ENCODE measurements around the gene ACSS1. TPM values are rescaled to one million over a fixed set of nuclear protein-coding genes. Genes with fewer than 3 reads are reported as not detected.
"Not testable (repeated sequence)": the region's sequence is repeated elsewhere in the genome, so short reads cannot be mapped to it uniquely, and the experiment has no call there.

The ACSS1 gene
- total RNA-seq, 1 donor from 2014 or later, result 13.9 TPM

DNA sequence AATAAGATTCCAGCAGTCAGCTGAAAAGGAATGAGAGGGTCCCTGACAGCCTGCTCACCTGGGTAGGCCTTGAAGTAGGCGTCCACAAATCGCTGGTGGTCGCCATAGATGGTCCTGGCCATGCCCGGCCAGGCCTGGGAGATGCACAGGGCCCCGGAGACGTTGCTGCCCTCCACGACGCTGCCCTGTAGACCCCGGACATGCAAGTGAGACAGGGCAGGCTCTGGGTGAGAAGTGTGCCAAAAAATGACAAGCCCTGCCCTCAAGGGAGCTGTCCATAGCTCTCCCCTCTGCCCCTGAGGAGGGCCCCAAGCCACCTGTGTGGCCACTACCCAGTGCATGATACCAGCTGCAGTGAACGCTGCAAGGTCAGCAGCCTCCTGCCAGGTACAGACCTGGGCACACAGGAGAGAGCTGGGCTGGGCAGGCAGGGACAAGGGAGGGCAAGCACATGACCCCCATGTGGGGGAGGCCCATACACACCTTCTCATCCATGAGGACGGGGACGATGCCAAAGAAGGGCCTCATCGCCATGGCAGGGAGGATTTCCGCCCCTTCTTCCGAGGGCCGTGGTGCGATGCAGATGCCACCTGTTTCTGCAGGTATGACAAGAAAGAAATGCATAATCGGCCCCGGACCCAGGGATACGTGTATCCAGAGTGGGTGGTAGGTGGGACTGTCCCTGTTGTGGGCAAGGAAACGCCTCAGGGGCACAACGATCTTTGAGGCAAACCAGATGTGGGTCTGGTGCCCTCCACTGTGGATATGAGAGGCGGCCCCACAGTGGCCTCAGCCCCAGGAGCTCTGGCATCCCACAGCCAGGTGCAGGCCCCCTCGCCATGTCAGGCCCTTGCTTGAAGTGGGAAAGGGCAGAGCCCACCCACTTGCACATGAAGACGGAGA is 44.2 kb downstream of the ACSS1 start:
- no peak for DNase-seq (ENCODE audit: low read depth in 2 of 2)

DNA sequence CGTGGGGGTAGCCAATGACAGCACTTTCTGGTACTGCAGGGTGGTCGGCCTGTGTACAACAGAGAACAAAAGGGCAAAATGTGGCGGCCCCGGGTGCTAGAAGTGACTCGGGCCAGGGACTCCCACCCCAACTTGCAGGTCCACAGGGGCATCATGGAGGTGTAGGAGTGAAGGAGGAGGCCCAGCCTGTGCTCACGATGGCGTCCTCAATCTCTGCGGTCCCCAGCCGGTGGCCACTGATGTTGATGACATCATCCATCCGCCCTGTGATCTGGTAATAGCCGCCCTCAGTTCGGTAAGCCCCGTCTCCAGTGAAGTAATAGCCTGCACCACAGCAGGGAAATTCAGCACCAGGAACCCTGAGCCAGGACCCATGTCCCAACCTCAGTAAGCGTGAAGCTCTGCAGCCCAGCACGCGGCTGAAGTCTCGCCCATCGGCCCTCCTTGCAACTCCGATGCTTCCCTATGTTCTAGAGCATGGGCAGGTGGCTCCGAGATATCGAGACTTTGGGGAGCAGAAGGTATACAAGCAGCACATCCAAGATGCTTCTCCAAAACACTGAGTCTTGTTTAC is 45.2 kb downstream of the ACSS1 start:
- no peak for DNase-seq (ENCODE audit: low read depth in 2 of 2)

DNA sequence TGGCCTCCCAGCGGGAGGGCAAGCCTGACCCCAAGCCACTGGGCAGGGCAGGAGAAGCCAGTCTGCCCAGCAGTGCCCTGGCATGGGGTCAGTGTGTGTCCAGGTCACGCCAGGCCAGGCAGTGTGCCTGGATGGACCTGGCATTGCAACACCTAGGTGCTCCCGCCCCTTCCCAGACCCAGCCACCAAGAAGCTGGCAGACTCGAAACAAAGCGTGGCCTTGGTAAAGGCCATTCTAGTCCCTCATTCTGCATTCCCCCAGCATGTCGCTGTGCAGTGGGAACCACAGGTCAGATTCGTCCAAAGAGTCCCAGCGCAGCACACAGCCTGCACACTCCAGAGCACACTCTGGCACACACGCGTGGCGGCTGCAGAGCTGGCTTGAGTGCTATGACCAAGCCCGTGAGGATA is 46.1 kb downstream of the ACSS1 start:
- DNase-seq (ENCODE audit: low read depth in 2 of 2), result no peak

DNA sequence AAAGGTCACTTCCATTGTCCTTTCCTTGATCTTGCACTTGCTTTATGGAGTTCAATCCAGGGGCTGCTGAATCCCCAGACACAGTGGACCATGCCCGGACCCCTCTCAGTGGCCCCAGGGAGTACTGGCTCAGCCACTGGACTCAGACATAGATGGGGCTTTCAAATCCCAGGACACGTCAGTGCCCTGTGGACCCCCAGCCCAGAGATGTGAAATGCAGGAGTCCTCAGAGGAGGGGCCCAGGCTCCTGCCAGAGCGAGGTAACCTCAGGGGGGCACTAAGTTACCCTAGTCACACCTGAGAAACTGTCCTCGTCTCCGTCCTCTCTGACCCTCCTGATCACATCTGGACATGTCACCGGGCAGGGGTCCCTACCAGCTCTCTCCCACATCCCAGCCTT is 46.7 kb downstream of the ACSS1 start:
- no peak for DNase-seq (ENCODE audit: low read depth in 2 of 2)

DNA sequence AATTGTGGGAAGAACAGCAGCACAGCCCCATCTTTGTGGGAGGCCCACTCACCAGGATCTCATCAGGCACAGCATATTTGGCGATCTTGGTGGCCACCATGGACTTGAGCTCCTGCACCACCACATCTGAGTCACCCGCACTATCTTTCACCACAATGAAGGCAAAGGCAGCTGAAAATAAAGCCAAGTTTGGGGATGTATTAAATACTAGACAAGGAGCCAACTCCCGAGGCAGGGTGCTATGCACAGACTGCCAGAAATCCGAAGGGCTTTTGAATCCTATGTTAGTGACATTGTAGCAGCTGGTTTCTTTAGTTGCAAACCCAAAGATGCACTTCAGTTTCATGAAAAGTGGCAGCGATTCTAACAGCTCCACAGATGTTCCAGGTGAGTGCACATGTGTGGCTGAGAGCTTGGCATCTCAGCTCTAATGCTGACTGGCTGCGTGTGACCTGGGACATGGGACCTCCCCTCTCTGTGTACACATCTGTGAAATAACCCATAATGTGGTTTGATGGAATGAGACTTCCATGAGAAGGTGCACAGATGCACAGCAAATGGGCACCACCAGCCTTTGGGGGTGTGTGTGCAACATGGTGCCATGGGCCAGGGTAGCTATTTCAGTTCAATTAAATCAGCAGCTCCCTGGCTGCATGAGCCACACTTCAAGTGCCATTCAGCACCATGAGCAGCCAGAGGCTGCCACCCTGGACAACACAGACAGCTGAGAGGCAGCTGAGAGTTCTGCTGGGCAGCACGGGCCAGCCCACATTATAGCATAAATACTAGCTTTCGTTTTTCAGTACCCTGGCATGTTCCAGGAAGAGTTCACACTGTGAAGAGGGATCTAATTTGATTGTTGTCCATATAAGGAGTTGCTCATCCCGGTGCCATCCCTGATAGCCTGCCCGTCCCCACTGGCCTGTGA is 48.5 kb downstream of the ACSS1 start:
- no peak for DNase-seq (ENCODE audit: low read depth in 2 of 2)

DNA sequence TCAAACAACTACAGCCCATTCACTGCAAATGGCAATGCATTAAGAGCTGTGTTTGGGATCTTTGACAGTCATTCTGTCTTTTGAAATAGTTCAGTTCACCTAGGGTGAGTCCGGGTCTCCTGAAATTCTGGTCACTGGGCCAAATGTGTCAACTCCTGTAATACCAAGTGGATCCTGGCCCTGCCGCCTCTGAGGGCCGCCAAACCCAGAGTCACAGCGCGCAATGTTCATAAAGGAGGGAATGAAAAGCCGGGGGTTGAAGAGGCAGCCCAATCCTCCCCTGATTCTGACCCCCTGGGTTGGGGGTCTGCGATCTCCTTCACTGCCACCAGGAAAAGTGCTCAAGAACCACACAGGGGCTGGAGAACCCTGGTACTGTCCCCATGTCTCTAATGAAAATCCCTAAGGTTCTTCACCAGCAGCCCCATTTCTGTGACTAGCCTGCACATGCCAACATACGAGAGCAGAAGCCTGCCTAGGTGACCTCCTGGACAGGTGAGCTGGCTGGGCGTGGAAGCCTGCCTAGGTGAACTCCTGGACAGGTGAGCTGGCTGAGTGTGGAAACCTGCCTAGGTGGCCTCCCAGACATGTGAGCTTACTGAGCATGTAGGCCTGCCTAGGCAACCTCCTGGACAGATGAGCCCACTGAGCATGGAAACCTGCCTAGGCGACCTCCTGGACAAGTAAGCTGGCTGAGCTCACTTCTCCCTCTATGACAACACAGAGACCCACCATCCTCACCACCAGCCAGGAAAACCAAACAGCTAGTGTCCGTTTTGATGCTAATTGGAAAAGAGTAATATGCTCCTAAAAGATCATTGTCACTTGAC is 49.3 kb downstream of the ACSS1 start:
- no peak for DNase-seq (ENCODE audit: low read depth in 2 of 2)

DNA sequence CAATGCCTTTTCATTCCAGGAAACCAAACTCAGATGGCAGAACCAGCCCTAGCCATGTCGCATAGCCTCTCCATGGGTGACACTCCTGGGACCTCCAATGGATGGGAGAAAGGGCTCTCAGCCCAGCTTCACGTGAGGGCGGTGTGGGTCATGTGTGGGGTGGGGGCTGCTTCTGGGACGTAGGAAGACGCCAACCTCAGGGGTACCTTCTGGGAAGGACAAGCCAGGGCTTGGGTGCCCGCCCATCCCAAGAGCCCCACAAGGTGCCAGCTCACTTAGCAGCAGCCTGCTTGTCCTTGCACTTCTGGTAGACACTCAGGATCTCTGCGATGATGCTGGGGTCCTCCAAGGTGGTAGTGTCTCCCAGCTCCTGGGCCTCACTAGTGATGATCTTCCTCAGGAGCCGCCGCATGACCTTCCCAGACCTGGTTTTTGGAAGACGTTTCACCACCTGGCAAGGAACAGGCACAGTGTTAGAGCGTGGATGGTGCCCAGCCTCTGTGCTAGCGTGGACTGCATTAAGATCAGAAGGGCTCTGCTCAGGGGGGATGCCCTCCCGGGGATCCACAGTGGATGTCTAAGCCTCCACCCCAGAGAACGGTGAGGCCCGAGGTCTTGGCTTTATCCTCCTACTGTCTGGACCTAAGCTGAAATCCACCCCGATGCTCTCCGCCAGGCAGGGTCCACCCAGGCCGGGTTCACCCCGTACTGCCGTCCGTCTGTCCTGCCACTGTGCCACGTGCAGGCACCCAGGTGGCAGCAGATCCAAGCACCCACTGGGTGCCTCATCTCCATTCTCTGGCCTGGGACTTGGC is 50.2 kb downstream of the ACSS1 start:
- no peak for DNase-seq (ENCODE audit: low read depth in 2 of 2)

DNA sequence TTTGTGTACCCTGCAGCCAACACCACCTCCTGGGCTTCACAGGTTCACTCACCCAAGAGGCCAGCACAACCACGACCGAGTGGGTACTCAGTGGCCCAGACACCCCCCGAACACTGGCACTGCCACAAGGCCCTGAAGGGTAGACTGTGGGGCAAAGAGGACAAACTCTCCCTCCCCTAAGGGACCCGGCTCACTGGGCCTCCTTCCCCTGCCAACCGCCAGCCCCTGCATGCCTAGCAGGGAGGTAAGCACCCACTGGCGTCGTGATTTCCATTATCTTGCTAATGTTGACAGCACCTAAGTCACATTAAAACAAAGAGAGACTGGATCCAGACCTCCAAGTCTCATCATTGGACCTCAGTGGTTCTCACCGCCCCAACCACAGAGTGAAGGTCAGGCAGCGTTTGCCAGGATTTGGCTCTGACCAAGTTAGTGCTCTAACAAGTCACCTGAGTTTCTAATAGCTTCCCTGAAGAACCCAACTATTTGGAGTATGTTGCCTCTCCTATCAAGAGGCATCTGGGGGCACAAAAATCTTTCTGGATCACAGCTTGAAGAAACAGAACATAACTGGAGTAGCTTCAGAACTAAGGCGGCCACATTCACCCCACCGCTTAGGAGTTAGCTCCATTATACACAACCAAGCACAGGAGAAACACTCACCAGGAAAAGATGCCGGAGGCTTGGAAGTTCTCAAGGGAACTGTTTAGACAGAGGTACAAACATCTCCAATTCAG is 51.3 kb downstream of the ACSS1 start:
- DNase-seq (ENCODE audit: low read depth in 2 of 2), result no peak

DNA sequence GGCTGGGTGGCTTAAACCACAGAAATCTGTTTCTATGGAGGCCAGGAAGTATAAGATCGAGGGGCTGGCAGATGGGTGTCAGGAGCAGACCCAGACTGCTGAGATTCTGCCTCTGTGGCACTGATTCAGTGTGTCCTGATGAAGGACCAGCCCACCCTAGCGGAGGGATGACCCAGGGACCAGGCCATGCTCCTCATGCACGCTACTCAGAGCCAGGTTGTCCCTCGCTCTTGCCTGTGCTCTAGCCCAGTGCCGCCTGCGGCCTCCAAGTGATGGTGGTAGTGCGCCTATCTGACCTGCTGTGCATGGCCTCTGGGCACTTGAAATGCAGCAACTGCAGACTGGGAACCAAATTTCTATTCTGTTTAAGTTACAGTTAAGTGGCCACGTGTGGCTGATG is 52.3 kb downstream of the ACSS1 start:
- DNase-seq (ENCODE audit: low read depth in 2 of 2), result no peak

DNA sequence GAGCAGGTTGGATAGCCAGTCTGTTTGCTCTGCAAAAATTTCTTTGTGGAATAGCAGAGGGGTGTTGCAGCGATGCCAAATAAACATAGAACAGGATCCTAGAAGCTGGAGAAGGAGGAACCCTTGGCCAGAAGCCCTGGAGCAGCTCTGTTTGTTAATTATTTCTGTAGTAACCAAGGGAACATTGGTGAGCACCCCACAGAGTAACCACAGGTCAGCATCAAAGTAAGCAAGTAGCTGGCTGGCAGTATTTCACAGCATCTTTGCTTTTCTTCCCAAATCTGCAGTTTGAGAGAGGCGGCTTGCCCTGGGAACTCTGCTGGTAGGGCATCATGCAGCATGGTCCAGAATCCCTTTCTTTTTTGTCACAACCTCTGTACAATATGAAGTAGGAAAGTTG is 52.7 kb downstream of the ACSS1 start:
- DNase-seq (ENCODE audit: low read depth in 2 of 2), result no peak

DNA sequence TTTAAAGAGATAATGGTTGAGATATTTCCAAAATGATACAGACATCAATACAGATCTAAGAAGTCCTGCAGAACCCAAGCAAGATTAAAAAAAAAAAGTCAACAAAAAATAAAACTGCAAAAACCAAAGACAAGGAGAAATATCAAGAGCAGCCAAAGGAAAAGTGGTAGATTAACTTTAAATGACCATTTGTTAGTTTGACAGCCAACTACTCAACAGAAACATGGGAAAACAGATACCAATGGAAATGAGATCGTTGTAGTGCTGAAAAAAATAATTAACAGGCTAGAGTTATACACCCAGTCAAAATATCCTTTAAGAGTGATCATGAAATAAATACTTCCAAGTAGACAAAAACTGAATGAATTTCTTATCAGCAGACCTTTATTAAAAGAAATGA is 54.9 kb downstream of the ACSS1 start:
- no peak for DNase-seq (ENCODE audit: low read depth in 2 of 2)

DNA sequence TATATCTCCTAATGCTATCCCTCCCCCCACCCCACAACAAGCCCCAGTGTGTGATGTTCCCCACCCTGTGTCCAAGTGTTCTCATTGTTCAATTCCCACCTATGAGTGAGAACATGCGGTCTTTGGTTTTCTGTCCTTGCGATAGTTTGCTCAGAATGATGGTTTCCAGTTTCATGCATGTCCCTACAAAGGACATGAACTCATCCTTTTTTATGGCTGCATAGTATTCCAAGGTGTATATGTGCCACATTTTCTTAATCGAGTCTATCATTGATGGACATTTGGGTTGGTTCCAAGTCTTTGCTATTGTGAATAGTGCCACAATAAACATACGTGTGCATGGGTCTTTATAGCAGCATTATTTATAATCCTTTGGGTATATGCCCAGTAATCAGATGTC is 56.6 kb downstream of the ACSS1 start:
- DNase-seq (ENCODE audit: low read depth in 2 of 2), result not testable (repeated sequence)

DNA sequence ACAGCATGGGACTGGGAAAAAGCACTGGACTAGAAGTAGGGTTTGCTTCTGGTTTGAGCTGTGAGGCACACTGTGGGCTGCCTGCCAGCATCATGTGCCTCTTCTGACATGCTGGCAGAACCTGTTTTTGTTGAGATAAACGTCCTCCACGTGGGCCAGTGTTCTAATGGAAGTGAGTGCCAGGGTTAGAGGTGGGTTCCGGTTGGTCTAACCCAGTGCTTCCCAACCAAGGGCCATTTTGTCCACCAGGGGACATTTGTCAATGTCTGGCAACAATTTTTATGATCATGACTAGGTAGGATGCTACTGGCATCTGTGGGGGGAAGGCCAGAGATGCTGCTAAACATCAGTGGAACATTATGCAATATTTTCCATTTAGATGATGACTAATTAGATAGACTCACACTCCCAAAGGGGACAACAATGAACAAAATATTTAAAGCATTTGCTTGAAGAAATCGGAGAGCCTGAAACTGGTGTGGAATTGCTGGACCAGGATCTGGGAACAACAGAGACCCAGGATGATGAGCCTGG is 57.6 kb downstream of the ACSS1 start:
- peak; percentile 6 to 93 for DNase-seq (ENCODE audit: low read depth in 2 of 2)

DNA sequence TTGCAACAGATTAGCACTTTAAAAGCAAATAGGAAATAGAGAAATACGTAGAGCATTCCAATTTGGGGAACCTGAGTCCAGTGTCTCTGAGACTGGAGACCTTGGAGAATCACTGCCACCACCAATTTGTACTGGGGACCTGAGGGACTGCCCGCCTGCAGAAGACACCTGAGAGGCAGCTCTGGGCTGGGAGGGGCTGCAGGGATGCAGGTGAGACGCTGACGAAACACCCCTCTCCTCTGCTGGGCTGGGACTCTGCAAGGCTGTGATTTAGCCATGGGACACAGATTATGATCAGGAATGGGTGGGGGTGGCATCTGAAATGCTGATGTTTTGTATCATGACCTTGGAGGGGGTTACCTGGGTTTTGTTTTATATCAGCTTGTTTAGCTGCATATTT is 58.4 kb downstream of the ACSS1 start:
- no peak for DNase-seq (ENCODE audit: low read depth in 2 of 2)

DNA sequence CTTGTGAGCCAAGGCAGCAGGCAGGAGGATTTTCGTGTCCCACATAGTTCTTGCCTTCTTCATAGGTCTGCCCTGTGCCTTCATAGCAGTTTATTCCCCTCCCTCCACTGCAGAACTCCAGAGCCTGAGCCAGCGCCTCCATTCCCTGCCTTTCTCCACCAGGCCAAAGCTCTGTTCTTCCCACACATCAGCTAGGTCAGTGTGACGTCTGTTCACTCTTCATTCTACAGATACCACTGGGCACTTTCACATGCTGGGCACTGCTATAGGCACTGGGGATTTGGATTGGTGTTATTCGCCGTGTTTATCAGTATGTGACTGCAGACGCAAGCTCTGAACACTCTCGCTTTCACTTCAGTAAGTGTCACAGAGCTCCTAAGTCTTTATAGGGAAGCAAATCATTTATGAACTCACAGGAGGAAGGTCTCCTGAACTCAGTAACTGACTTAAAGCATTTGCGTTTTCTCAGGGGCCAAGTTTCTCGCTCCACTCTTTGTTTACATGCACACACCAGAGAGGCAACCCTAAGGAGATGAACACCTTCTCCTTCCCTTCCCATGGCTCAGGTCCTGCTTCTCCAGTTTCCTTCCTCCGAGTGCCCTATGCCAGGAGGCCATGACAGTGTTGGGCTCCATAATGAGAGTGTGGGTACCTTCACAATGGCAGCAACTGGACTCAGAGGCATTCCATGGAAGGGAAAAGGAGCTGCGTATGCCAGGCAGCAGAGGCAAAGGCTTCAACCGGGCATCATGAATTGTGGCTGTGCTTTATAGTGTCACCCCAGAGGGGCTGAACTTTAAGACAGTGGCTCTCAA is 59.1 kb downstream of the ACSS1 start:
- DNase-seq (ENCODE audit: low read depth in 2 of 2), result no peak

DNA sequence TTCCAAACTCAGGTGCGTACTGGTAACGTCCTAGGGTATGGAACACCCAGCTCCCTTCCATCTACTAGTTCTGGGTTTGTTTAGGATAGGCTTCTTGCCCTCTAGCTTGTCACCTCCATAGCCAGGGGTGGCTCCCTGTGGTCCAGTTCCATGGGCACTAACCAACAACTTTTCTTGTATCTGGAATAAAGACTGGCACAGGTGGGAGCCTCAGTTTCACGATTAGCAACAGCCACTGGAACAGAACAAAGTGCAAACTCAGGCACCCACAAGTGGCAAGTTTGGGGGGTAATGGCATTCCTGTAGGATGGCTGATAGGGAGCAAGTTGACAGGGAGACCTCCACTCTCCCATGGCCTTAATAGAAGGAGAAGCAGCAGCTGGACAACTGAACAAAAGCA is 59.8 kb downstream of the ACSS1 start:
- no peak for DNase-seq (ENCODE audit: low read depth in 2 of 2)

DNA sequence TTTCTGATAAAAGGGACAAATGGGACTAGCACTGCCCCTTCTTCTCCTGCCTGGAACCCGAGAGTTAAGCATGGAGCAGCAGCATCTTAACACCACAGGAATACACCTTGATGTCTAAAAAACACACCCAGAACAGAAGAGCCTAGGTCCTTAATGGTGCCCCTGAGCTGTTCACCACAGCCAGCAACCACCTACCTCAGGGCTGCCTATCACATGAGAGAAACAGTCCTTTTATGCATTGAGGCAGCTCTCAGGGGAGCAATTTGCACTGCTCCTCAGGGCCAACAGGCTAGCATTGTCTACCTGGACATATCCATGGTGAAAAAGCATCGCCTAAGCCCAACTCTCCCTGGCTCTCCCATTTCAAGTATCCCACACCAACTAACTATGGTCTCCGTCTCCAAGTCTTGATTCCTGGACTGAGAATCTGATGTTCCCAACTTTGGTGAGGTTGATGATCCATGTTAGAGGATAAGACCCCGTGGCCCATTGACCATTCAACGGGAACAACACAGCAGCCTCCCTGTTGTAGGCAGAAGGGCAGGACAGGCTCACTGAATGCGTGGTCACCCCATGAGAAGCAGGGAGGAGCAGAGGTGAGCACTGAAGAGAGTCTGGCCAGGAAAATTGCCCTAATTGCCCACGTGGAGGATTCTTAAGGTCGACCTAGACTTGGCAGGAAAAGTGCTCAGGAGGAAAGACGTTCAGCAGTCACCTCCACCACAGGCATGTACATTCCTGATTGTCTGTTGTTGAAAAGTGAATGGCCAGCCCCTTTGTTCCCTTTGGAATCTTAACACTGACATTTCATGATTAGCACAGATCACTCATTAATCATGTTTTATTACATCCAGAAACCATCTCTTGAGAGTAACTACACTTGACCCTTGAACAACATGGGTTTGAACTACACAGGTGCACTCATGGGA is 61.2 kb downstream of the ACSS1 start:
- no peak for DNase-seq (ENCODE audit: low read depth in 2 of 2)

Measured in lung microvascular endothelial cell (primary cell).